Esophagus squamous epithelium (tissue), 4 donors: ENCODE data around the gene AGFG2.

Experiments
- POLR2A ChIP-seq, 4 donors: fragments of 450-650 bp; IDR thresholded peaks; one replicate each; pipeline ENCODE4 v1.6.1; 2017; ENCODE audit warnings: antibody characterized with exemption in 4 of 4, mild to moderate bottlenecking in 4 of 4, moderate library complexity in 3 of 4
- TF ChIP-seq, protein P1 (sequence below), 6 experiments: fragments of 450-650 bp in 4 of 6; fragments of 200-600 bp in 2 of 6; sonication (generic) in 2 of 6; IDR thresholded peaks; one replicate each; pipeline ENCODE4 v1.5.1; 2016 to 2019; ENCODE audit warnings: antibody characterized with exemption in 6 of 6, mild to moderate bottlenecking in 4 of 6, moderate library complexity in 4 of 6

DNA sequence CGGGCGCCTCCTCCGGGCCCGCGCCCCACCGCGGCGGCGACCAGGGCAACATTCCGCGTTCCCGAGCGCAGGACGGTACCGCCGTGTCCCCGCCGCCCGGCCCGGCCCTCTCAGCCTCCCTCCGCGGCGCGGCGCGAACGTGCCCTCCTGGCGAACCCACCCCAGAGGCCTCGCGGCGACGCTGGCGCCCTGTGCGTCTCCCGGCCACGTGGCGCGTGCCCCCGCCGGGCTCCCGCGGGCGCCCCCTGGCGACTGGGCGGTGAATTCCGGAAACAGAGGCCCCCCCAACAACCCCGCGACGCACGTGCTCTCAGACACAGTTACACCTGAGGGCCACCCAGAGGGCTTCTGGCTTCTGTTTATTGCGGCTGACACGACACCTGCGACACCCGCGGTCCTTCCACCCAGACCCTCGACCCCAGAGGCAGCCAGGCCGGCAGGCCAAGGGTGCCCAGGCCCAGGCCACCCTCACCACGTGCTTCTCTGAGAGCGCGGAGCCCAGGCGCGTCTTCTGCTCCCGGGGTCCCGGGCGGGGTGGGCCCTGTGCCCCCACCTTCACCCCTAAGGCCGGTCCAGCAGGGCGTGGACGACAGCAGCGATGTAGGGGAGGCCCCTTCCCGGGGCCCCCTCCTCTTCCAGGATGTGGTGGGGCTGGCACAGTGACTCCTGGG, 34.8 kb downstream of the AGFG2 start, which contains the start of gene SAP25:
- TF ChIP-seq, protein P1, sequence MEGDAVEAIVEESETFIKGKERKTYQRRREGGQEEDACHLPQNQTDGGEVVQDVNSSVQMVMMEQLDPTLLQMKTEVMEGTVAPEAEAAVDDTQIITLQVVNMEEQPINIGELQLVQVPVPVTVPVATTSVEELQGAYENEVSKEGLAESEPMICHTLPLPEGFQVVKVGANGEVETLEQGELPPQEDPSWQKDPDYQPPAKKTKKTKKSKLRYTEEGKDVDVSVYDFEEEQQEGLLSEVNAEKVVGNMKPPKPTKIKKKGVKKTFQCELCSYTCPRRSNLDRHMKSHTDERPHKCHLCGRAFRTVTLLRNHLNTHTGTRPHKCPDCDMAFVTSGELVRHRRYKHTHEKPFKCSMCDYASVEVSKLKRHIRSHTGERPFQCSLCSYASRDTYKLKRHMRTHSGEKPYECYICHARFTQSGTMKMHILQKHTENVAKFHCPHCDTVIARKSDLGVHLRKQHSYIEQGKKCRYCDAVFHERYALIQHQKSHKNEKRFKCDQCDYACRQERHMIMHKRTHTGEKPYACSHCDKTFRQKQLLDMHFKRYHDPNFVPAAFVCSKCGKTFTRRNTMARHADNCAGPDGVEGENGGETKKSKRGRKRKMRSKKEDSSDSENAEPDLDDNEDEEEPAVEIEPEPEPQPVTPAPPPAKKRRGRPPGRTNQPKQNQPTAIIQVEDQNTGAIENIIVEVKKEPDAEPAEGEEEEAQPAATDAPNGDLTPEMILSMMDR (IDR thresholded peaks at IDR 0.05) = no peak
- no peak for TF ChIP-seq POLR2A (IDR thresholded peaks at IDR 0.05)
